Retina (tissue), 1 donor: ENCODE measurements around the gene OPN4.

Source experiments
- DNase-seq: peaks from one replicate; pipeline ENCODE4 v3.0.0-alpha.2; 2016

The OPN4 gene

DNA sequence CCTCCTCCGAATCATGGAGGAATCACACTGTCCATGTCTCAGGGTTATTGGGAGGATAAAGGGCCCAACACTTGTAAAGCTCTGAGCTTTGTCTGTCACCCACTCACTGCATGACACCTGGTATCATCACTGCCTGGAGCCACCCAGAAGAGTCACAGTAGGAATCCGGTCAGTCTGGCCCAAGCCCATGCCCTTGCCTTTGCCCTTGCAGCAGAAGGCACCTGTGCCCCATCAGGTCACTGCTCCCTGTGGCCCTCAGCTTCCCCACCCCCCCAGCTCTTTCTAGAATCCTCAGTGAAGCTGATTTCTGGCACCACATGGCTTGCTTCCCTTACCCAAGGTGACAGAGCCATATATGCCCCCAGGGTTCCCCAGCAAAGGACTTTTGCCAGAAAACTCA lies 28.3 kb downstream of the OPN4 start:
- DNase-seq = no peak

DNA sequence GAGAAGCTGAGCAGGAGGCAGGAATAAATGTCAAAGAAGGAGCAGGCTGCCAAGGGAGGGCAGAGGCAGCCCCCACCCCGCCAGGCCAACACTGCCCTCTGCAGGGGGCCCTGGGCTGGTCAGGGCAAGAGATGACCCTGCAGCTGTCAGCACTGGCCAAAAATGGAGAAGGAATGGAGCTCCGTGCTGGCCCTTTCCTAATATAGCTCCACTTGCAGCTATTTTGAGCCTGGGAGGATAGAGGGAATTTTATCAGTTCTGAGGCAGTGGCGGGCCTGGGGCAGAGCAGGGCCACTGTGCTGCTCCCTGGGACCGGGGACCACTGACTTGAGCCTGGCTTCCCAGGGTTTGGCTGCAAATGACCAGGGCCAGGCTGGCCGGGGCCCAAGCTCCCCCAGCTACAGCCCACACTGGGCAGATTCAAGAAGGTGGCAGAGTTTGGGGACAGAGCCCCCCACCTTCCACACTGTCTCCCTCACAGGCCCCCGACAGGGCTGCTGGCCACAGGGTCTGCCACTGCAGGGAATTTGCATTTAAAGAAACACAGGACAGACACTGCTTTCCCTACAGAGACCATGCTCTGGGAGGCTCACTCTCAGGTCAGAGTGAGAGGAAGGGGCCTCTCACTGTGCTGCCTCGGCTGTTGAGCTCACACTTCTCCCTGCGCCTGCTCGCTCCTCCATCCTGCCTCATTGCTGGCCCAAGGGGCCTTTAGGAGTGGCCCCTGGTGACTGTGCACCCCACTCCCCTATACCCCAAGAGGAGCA lies 30.2 kb downstream of the OPN4 start:
- peak; percentile 50 for DNase-seq

DNA sequence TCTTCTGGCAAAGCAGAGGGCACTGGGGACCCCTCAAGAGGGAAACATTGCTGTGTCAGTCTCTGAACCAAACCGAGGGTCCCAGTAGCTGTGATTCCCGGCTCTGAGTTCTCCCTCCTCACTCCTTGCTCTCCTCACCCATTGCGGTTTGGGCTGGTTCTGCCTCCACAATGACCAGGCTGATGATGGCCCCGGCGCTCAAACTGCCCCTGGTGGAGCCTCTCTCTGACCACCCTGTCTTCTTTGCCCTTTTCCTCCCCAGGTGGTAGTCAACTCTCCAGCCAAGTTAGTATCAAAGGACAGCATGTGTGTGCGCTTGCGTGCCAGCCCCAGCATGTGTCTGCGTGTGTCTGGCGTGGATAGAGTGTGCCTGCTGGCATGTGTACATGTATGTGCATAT lies 31.1 kb downstream of the OPN4 start:
- no peak for DNase-seq

DNA sequence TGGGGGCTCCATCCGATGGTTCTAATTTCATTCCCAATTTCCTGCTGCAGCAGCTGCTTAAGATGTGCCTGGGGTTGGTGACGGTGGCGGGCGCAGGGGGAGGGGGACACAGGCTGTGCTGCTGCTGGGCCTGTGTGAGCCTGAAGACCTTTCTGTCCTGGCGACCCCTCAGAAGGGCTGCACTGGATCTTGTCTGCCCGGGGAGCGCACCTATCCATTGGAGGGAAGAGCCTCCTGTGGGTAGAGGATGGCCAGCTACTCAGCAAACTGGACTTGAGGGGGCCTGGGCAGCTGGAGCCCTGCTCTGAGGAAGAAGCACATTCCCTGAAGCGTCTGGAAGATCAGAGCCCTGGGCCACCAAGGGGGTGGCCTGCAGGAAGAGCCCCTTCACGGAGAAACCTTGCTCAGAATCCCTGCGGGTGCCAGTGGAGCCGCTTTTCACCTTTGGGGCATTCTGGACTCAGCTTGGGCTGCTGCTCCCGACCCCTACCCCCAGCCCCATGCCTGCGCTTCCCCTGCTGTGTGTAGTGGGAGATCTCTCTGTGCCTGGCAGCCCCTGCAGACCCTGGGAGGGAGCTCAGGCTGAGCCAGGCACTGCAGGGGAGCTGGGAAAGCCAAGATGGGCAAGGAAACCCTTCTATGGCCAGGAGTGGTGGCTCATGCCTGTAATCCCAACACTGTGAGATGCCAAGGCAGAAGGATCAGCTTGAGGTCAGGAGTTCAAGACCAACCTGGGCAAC lies 31.7 kb downstream of the OPN4 start:
- no peak for DNase-seq

DNA sequence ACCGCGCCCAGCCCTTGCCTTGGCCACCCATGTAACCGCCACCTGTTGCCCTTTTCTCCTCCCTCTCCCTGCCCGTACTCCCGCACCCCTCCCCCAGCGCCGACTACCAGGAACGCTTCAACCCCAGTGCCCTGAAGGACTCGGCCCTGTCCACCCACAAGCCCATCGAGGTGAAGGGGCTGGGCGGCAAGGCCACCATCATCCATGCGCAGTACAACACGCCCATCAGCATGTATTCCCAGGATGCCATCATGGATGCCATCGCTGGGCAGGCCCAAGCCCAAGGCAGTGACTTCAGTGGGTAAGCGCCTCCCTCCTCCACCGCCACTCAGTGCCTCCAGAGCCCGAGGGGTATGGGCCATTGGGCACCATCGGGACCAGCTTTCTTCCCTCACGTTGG lies 32.6 kb downstream of the OPN4 start:
- DNase-seq = no peak

DNA sequence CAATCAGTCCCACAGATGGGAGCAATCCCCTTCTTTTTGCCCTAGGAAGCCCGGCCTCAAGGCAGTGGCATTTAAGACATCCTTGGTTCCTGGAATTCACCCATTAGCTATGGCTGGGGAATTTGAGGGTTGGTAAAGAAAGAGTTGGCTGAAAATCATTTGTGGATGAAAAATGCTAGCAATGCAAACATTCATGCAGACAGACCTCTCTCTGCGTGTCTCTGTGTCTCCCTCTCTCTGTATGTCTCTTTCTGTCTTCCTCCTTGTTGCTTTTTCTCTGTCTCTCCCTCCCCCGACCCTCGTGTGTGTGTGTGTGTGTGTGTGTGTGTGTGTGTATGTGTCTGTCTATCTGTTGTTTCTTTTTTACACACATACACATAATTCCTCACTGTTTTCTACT lies 33.4 kb downstream of the OPN4 start:
- DNase-seq = no peak

DNA sequence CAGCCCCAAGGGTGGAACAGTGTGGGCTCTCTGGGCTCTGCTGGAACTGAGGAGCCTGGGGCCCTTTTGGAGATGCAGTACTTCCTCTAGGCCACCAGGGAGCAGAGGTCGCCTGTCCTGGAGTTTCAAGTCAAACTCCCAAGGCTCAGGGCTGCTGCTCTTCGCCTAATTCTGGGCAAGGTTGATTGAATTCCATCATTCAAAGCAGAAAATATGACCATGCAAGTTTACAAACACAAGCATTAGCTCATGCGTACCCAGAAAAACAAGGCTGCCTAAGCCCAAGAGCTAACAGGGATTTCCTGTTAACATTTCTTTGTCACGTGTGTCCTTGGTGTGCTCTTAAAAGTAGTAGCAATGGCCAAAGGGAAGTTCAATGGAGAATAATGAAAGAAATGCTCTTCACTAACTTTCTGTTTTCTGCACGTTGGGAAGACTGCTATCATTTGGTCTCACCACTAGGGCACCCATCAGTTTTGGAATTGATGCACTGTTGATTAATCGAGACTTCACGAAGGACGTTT lies 34.1 kb downstream of the OPN4 start:
- DNase-seq = peak; percentile 81

DNA sequence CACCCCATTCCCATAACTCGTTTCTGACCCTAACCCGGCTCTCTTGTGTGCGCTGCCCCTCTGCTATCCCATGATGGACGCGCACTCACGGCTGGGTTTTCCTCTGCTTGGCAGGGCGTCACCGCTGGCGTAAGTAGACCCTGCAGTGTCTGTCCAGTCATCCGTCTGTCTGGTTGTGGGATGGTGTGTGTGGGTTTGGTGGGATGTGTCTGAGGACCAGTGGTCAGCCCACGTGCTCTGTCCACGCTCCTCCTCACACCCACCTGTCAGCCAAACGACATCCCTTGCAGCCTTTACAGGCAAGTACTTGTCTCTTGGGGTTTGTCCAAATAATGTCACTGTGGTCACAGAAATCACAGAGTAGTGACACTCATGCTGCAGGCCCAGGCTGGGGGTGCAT lies 34.8 kb downstream of the OPN4 start:
- no peak for DNase-seq

DNA sequence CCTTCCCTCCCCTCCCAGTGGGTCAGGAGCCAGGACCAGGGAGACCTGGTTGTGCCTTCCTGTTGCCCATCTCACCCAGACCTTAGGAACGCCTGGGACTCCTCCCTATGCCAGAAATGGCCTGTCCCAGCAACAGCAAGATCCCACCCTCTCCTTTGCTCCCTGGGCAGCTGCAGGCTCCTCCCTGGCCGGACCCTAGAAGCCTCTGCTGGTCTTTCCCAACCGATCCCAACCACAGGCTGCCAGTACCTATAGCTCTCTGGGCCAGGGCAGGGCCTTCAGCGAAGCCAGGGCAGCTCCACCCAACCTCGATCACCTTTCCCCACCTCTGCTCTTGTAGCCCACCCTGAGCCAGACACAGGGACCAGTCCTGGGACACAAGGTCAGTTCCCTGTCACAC lies 35.9 kb downstream of the OPN4 start:
- no peak for DNase-seq

DNA sequence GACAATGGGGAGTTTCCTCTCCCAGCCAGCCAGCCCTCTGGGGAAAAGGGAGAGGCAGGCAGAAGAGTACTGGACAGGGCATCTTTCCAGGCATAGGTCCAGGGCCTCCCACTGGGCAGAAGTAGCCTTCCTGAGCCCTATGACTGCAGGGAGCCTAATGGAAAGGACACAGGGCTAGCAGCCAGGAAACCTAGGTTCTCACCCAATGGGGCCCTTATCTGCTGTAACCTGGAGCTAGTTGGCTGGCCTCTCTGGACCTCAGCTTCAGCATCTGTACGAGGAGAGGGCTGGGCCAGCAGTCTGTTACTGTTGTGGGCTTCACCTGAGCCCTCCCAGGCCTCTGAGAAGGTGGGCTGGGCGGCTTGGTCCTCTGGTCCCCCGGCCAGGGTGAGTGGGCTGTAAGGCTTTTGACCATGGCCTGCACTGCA lies 36.3 kb downstream of the OPN4 start:
- no peak for DNase-seq

DNA sequence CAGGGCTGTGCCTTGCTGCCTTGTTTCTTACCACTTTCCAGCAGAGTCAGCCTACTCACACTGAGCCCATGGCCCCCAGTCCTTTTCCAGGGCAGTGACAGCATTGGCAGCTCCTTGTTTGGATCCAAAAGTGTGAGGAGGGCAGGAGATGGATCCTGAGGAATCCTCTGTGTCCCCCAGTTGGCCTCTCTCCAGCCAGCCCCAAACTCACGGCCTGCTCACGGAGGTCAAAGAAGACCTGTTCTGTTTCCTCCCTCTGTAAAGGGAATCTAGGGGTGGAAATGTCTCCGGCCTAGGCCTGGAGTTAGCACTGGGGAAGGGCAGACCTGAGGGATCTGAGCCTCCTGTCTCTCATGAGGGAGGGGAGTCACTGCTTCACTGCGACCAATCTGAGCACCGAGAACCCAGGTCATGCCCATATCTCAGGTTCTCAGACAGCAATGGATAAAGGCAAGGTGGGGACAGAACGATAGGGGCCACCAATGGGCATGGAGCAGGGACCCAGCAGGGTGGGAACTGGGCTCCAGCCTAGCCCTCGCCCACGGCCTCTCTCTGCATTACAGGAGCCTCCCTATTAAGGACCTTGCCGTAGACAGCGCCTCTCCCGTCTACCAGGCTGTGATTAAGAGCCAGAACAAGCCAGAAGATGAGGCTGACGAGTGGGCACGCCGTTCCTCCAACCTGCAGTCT lies 37.1 kb downstream of the OPN4 start:
- no peak for DNase-seq

DNA sequence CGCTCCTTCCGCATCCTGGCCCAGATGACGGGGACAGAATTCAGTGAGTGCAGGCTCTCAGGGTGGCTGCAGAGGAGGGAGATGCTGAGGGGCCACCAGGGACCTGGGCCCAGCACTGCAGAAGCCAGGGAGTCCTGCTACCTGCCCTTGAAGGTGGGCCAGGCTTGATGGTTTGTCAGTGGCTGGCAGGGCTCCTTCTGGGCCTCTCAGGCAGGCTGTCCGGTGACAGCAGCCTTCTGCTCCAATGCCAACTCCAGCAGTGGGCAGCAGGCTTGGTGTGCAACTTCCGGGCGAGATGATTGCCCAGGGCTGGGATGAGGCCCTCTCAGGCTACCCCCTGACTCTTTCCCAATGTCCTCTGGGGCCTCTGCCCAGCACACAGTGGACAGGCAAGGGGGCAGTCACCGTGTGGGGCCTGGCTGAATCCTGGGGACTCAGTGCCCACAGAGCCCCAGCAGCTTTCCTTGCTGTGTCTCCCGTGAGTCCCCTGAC lies 37.7 kb downstream of the OPN4 start:
- no peak for DNase-seq

DNA sequence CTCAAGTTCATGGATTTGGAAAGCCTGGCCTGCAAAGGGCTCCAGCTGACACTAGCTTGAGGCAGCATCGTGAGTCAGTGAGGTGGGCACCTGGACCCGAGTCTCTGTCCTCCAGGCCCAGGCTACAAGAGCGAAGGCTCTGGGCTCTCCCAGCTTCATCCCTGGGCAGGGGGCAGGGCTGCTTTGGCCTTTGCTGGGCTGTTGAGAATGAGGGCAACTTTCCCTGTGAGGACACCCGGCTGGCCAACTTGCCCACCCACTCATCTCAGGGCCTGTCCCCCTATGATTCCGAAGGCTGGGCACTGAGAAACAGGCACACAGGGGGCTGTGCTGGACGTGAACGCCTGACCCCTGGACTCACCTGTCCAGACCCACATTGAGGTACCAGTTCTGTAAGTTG lies 38.3 kb downstream of the OPN4 start:
- DNase-seq = no peak

DNA sequence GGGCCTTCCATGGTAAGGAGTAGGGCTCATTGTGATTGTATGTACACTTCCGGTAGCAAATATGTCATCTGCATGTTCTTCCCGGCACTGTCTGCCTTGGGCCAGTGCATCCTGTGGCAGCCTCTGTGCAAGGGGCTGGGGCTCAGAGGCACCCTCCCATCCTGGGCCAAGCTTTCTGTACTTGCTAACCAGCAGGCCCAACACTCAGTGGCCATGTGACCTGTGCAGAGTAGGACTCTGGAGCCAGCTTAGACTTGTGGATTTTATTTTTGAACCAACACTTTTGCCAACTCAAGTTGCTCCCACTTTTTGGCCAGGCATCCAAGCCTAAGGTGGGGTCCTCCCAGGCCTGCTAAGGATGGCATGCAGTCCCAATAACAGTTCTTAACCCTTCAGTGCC lies 38.9 kb downstream of the OPN4 start:
- DNase-seq = no peak

DNA sequence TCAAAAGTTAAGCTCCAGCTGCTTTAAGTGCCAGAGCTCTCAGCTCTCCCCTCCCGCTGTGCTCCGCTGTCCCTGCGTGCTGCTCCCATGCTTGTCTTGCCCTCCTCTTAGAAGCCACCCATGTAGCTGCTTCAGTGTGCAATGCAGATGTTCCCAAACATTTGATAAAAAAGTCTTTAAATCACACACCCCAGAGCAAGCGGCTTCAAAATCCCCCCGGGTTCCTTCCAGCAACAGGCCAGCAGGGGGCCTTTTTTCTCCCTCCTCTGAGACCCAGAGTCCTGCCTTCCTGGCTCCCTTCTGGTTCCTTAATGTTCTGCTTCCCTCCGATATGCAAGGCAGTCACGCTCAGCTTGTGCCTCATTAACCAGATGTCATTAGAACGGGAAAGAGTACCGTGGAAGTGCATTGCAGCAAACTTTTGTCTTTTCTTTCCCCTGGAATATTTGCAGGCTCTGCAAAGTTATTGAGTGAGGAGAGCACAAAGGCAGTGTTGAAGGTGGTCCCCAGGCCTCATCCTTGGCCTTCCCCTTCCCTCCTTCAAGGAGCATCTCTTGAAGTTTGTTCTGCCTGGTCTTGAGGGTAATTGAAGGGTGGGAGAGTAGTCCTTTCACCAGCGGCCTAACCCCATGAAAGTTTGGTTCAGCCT lies 39.5 kb downstream of the OPN4 start:
- peak; percentile 73 for DNase-seq

DNA sequence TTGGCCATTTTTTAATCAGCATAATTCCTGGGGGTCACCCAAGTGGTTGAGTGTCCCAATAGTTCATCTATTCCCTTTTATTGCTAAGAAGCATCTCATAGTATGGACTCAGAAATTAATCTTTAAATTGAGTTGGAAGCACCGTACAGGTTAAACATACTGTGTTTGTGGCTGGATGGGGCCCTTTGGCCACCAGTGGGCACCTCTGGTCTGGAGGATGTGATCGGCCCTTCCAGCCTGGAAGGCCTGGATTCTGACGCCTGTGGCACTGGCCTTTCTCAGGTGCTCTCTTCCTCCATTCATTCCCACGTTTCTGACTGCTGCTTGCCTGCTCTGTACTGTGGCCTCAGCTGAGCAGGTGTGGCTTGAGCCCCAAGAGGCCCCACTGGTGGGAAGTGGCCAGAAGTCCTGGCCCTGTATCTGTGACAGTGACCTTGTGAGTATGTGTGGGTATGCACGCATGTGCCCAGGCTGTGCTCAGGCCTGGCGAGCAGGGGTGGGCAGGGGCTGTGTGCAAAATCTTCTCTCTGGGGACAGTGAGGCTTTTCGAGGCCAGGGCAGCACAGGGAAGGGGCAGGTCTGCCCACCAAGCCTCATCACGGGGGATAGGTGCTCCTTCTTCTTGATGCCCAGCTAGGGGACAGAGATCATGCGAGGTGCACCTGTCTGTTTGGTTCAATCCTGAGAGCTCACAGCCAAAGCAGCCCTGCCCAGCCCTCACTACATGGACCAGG lies 44.0 kb downstream of the OPN4 start:
- DNase-seq = no peak

DNA sequence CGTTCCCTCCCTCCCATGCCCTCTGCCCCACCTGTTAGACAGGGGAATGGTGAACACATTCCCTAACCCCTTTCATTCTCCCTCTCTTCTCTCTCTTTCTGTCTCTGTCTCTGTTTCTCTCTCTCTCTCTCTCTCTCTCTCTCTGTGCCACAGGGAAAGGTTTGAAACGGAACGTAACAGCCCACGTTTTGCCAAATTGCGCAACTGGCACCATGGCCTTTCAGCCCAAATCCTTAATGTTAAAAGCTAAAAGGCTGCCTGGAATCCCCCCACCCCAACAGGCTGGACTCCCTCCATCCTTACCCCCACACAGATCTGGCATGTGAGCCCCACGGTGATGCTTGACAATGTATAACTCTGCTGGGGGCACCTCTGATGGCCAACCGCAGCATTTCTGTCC lies 44.8 kb downstream of the OPN4 start:
- no peak for DNase-seq

DNA sequence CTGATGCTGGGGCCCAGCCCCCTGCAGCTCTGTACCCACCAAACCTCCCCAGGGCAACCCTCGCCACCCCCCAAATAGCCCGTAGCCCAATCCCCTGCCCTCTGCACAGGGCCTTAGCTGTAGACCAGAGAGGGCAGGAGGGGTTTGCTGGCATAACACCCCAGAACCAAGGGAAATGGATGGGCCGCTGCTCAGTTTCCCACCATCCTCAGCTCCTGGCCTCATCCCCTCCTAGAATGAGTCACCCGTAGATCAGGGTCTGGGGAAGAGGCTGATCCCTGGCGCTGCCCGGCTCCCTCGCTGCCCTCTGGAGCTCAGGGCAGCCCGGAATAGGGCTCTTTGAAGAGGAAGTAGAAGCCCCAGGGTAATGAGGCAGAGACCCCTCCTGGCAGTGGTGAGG lies 45.2 kb downstream of the OPN4 start:
- DNase-seq = no peak

DNA sequence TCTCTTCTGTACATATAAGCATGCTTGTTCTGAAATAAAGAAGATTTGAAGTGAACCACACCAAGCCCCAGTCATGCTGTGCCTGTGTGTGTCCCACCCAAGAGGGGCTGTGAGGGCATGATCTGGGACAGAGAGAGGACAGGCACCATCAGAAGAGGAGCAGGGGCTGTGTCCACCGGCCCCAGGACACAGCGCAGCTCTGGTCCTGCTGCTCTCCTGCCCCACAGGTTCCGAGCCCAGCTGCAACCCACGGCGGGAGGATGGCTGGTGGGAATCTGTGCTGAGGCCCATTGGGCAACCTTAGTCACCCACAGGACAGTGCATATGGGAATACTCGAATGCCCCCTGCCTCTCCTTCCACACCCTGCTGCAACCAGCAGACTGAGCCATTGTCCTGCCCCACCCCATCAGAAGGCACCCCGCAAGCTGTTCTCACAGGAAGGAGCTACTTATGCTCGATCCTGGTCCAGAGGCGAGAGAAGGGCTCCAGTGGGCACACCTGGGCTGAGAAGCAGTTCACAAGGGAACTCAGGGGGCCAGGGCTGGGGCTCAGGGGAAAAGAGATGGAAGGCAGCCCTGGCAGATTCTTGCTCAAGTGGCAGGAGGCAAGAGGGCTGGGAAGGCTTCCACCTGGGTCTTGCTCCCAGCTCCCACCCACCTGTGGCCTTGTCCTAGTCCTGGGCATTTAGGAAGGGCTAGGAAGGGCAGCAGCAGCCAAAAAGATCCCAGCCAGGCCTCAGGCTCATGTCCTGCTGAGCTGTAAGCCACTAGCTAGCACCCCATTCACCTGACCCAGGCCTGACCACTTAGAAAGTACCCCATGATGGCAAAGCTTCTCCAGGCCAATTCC lies 45.9 kb downstream of the OPN4 start:
- DNase-seq = no peak

DNA sequence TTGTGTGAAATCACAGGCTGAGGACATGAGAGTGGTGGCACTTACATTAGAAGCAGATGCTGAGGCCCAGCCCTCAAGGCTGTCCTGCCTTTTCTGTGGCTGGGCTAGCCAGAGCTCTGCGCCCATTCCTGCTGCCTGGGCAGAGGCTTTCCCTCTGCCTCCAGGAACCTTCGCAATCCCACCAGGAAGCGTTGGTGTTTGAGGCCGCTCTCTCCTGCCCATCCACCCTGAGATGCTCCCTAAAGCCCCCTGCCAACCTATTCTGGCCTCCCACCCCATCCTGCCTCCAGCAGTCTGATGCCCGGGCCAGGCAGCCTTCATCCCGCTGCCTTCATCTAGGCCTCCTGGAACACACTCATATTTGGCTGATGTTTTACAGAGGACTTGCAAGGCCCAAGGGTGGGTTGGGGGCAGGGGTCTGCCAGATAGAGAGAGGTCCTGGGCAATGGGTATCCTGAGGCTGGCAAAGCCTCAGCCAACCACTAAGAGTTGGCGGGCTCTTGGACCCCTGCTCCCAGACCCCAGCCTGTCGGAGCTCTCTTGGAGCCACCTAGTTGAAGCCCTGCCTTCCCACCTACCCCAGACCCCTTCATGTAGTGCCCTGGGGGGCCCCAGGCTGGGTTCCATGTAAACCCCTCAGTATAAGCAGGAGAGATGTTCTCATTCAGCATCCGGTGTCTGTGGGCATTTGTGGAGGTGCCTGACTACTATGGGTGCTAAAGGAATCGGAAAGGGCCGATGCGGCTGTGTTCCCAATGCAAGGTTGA lies 46.7 kb downstream of the OPN4 start:
- no peak for DNase-seq

DNA sequence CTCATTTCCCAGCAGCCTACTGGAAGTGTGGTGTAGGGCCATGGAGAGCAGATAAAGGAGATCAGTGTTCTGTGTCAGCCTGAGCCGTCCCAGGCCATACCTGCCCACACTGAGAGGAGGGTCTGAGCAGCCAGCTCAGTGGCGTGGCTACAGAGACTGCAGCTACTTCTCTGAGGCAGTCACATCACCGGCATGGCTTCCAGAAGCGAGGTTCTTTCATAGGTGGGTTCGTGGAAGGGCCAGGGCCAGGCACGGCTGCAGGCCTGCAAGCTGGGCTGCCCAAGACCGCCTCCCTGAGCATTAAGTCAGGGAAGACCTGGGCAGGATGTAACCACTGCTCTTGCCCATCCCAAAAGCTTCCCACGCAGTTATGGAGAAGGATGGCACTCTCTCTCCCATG lies 48.8 kb downstream of the OPN4 start:
- no peak for DNase-seq
